SK-N-SH (cell line): ENCODE measurements around the gene S1PR3.

Experiments
- CTCF ChIP-seq: fragments of 200-600 bp; sonication (generic); IDR thresholded peaks from 2 replicates; pipeline ENCODE4 v1.6.1; 2017; ENCODE audit warnings: antibody characterized with exemption, mild to moderate bottlenecking, moderate library complexity
- FOXM1 ChIP-seq: IDR thresholded peaks from 2 replicates; pipeline ENCODE4 v1.4.0; 2012; ENCODE audit warnings: low read depth, mild to moderate bottlenecking

DNA sequence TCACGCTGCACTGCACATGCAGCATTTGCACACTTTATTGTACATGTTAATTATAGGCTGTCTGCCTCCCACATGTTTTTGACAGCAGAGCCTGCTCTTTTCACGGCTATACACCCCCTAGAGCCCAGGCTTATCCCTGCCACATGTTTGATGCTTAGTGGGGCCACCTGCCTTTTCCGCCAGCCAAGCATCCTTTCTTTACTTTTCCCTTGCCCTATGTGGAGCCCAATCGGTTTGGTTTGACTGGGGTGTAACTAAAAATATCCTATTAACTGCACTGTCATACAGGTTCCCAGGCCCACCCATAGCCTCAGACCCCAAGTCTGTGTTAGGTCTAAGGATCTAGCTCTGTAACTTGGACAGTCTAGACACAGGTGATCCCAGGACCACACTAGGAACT is 18.9 kb upstream of the S1PR3 start:
- TF ChIP-seq CTCF (no peak), FOXM1 (no peak)
